WTC11 (cell line): Measurements from ENCODE around the gene ZNF672. TPM values are rescaled to one million over a fixed set of nuclear protein-coding genes. Genes with fewer than 3 reads are reported as not detected.
A peak's percentile ranks its signal among the peaks of the same experiment; 100 is the strongest.

ENCODE experiments used
- ATAC-seq: fragments of 200-7000 bp; cut with Tn5 transposase; 2 replicates; pipeline ENCODE4 v1.10.0; 2021; ENCODE audit warnings: mild to moderate bottlenecking, moderate library complexity
- CTCF ChIA-PET: fragments of 300-600 bp; sonication (Branson Sonifier 250); formaldehyde crosslinking; loops from one replicate; lab custom pipeline; 2021; ENCODE audit warnings: antibody characterized with exemption; lab: Charles Lee
- POLR2A ChIA-PET: fragments of 350-600 bp; sonication (Branson Sonifier 250); formaldehyde crosslinking; loops from one replicate; lab custom pipeline; 2021; ENCODE audit warnings: antibody characterized with exemption; lab: Charles Lee
- DNase-seq: peaks from one replicate; pipeline ENCODE4 v3.0.0; 2021; ENCODE audit warnings: low spot score
- H3K27ac Mint-ChIP-seq: 2 replicates; pipeline ENCODE4 v1.8.0; 2021; ENCODE audit warnings: mixed read lengths
- H3K27me3 Mint-ChIP-seq: 2 replicates; pipeline ENCODE4 v1.8.0; 2021; ENCODE audit warnings: low read depth, mild to moderate bottlenecking, moderate library complexity, mixed read lengths
- H3K36me3 Mint-ChIP-seq: 2 replicates; pipeline ENCODE4 v1.8.0; 2021; ENCODE audit warnings: mixed read lengths
- H3K4me1 Mint-ChIP-seq: 2 replicates; pipeline ENCODE4 v1.8.0; 2022; ENCODE audit warnings: mixed read lengths
- H3K4me3 Mint-ChIP-seq: 2 replicates; pipeline ENCODE4 v1.8.0; 2021; ENCODE audit warnings: mild to moderate bottlenecking, moderate library complexity, mixed read lengths
- H3K9me3 Mint-ChIP-seq: 2 replicates; pipeline ENCODE4 v1.8.0; 2021; ENCODE audit warnings: mixed read lengths
- ESRRA ChIP-seq: sonication (generic); formaldehyde crosslinking; IDR thresholded peaks from 2 replicates; pipeline ENCODE4 v1.8.1; 2022; ENCODE audit warnings: mild to moderate bottlenecking, missing genetic modification reagents, borderline replicate concordance
- FOXJ3 ChIP-seq: sonication (generic); formaldehyde crosslinking; IDR thresholded peaks from 2 replicates; pipeline ENCODE4 v1.9.0; 2021; ENCODE audit warnings: missing genetic modification reagents, mild to moderate bottlenecking, borderline replicate concordance
- FOXP1 ChIP-seq: sonication (generic); formaldehyde crosslinking; IDR thresholded peaks from 2 replicates; pipeline ENCODE4 v1.8.0; 2022; ENCODE audit warnings: missing genetic modification reagents, mild to moderate bottlenecking, moderate library complexity, borderline replicate concordance
- KAT7 ChIP-seq: sonication (generic); formaldehyde crosslinking; IDR thresholded peaks from 2 replicates; pipeline ENCODE4 v1.8.1; 2023; ENCODE audit warnings: missing genetic modification reagents, mild to moderate bottlenecking, borderline replicate concordance
- RELA ChIP-seq: sonication (generic); formaldehyde crosslinking; IDR thresholded peaks from 2 replicates; pipeline ENCODE4 v1.8.1; 2022; ENCODE audit warnings: missing genetic modification reagents, mild to moderate bottlenecking, borderline replicate concordance
- SP1 ChIP-seq: sonication (generic); formaldehyde crosslinking; conservative IDR thresholded peaks from 2 replicates; pipeline ENCODE4 v1.8.1; 2022; ENCODE audit warnings: missing genetic modification reagents
- ZMAT4 ChIP-seq: fragments of 250-450 bp; sonication (Bioruptor Pico); IDR thresholded peaks from 2 replicates; pipeline ENCODE4 v1.9.0; 2021; ENCODE audit warnings: mild to moderate bottlenecking
- microRNA-seq: library from miRNA; unstranded; fragments of <30 nt; microRNA quantifications from one replicate; pipeline ENCODE4 v1.2.0, GENCODE V29; 2022; ENCODE audit warnings: borderline number of aligned reads
- total RNA-seq: library from RNA; stranded (reverse); gene quantifications from 3 replicates; pipeline ENCODE4 v1.2.3, GENCODE V29; 2021
- TF ChIP-seq, protein P1 (sequence below): sonication (generic); formaldehyde crosslinking; IDR thresholded peaks from 2 replicates; pipeline ENCODE4 v1.8.0; 2022; ENCODE audit warnings: mild to moderate bottlenecking, missing genetic modification reagents
- TF ChIP-seq, protein P2 (sequence below): fragments of 250-450 bp; sonication (Bioruptor Pico); IDR thresholded peaks from 2 replicates; pipeline ENCODE4 v1.9.0; 2021; ENCODE audit warnings: mild to moderate bottlenecking, borderline replicate concordance

ZNF672 gene
- total RNA-seq, 1 experiment from 2014 or later = 37.9 TPM

GRCh38 chr1:248897412-248898337, 59.7 kb downstream of the ZNF672 start:
- CTCF ChIA-PET = interaction anchor here (0.5 to 1.9 kb wide), 5 partner anchors 9 to 79 kb away, joined by 3 to 9 read pairs (median 4); partner anchors contain the start of gene PGBD2
- Mint-ChIP-seq H3K4me3 (0 out of 2 replicates have a peak overlapping the region, but pooled peaks have one; percentile 16), H3K27ac (no peak overlapping the region), H3K27me3 (peaks cover 33% of the 10 kb centered on the region), H3K36me3 (no peaks in the 10 kb centered on the region), H3K9me3 (no peaks in the 10 kb centered on the region; the same call in 1 of the 2 replicates), H3K4me1 (peaks cover 24% of the 10 kb centered on the region)
- POLR2A ChIA-PET = interaction anchor here (1.0 kb wide), 1 partner anchor 8 kb away, joined by 5 read pairs; the partner anchor contains the start of gene PGBD2
- DNase-seq = peak; percentile 35
- TF ChIP-seq, protein P1, sequence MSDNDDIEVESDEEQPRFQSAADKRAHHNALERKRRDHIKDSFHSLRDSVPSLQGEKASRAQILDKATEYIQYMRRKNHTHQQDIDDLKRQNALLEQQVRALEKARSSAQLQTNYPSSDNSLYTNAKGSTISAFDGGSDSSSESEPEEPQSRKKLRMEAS (CRISPR knock-in tag) = no peak
- no peak for TF ChIP-seq SP1
- TF ChIP-seq KAT7 (CRISPR knock-in tag) = no peak
- no peak for TF ChIP-seq RELA (CRISPR knock-in tag)
- TF ChIP-seq ZMAT4 = no peak
- TF ChIP-seq, protein P2, sequence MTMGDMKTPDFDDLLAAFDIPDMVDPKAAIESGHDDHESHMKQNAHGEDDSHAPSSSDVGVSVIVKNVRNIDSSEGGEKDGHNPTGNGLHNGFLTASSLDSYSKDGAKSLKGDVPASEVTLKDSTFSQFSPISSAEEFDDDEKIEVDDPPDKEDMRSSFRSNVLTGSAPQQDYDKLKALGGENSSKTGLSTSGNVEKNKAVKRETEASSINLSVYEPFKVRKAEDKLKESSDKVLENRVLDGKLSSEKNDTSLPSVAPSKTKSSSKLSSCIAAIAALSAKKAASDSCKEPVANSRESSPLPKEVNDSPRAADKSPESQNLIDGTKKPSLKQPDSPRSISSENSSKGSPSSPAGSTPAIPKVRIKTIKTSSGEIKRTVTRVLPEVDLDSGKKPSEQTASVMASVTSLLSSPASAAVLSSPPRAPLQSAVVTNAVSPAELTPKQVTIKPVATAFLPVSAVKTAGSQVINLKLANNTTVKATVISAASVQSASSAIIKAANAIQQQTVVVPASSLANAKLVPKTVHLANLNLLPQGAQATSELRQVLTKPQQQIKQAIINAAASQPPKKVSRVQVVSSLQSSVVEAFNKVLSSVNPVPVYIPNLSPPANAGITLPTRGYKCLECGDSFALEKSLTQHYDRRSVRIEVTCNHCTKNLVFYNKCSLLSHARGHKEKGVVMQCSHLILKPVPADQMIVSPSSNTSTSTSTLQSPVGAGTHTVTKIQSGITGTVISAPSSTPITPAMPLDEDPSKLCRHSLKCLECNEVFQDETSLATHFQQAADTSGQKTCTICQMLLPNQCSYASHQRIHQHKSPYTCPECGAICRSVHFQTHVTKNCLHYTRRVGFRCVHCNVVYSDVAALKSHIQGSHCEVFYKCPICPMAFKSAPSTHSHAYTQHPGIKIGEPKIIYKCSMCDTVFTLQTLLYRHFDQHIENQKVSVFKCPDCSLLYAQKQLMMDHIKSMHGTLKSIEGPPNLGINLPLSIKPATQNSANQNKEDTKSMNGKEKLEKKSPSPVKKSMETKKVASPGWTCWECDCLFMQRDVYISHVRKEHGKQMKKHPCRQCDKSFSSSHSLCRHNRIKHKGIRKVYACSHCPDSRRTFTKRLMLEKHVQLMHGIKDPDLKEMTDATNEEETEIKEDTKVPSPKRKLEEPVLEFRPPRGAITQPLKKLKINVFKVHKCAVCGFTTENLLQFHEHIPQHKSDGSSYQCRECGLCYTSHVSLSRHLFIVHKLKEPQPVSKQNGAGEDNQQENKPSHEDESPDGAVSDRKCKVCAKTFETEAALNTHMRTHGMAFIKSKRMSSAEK = no peak
- TF ChIP-seq ESRRA (CRISPR knock-in tag) = no peak
- TF ChIP-seq FOXP1 (CRISPR knock-in tag) = no peak
- TF ChIP-seq FOXJ3 (CRISPR knock-in tag) = no peak
- peak; percentile 91 for ATAC-seq

Small RNA genes within 50 kb of the gene (microRNA-seq; reads per million reads assigned to microRNA genes)
- 1.4 reads per million for gene MIR3124

Other genes with a start within 250 kb of the ZNF672 start
- not detected in 3 replicates for gene OR2T10, start 240.5 kb upstream of the ZNF672 start, total RNA-seq
- not detected in 3 replicates for gene OR2T11, start 203.1 kb upstream of the ZNF672 start, total RNA-seq
- not detected in 3 replicates for gene OR2T35, start 192.9 kb upstream of the ZNF672 start, total RNA-seq
- not detected in 3 replicates for gene OR2T27, start 182.7 kb upstream of the ZNF672 start, total RNA-seq
- gene OR14I1, start 135.5 kb upstream of the ZNF672 start, total RNA-seq = not detected in 3 replicates
- not detected in 3 replicates for gene LYPD8, start 82.5 kb upstream of the ZNF672 start, total RNA-seq
- gene SH3BP5L, start 12.3 kb upstream of the ZNF672 start, total RNA-seq = 28.3 to 32.9 TPM (median 28.3 TPM) in 3 replicates
- gene ZNF692, start 20.9 kb downstream of the ZNF672 start, total RNA-seq = 50.7 to 59.1 TPM (median 56.0 TPM) in 3 replicates
- gene PGBD2, start 68.0 kb downstream of the ZNF672 start, total RNA-seq = 6.5 to 6.9 TPM (median 6.6 TPM) in 3 replicates